ENCODE results near the gene PRKCD. TPM values are rescaled to one million over a fixed set of nuclear protein-coding genes. Genes with fewer than 3 reads are reported as not detected.
A peak's percentile ranks its signal among the peaks of the same experiment; 100 is the strongest.

PRKCD gene
- total and polyA plus RNA-seq, 9 of the 15 experiments (the other 6 are each of a cell fraction or from before 2014, with no cell fraction given), result 2.5 to 19.5 (median 6.1) TPM

DNA sequence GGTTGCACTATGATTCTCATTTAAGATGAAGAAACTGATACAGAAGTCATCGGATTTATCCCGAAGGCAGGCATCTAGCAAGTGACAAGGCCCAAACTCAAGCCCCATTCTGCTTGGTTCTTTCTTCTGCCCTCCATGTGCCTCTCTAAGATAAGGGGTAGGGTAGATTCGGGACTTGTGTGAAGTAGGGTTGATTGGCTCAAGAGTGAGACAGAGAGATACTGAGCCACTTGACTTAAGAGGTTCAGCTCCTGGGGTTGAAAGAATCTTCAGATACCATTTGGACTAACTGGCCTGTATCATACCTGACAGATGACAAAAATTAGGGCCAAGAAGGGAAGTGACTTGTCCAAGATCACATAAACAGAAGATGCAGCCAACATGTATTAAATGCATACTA, 31.7 kb upstream of the PRKCD start (continued):
- TF ChIP-seq, protein P1, sequence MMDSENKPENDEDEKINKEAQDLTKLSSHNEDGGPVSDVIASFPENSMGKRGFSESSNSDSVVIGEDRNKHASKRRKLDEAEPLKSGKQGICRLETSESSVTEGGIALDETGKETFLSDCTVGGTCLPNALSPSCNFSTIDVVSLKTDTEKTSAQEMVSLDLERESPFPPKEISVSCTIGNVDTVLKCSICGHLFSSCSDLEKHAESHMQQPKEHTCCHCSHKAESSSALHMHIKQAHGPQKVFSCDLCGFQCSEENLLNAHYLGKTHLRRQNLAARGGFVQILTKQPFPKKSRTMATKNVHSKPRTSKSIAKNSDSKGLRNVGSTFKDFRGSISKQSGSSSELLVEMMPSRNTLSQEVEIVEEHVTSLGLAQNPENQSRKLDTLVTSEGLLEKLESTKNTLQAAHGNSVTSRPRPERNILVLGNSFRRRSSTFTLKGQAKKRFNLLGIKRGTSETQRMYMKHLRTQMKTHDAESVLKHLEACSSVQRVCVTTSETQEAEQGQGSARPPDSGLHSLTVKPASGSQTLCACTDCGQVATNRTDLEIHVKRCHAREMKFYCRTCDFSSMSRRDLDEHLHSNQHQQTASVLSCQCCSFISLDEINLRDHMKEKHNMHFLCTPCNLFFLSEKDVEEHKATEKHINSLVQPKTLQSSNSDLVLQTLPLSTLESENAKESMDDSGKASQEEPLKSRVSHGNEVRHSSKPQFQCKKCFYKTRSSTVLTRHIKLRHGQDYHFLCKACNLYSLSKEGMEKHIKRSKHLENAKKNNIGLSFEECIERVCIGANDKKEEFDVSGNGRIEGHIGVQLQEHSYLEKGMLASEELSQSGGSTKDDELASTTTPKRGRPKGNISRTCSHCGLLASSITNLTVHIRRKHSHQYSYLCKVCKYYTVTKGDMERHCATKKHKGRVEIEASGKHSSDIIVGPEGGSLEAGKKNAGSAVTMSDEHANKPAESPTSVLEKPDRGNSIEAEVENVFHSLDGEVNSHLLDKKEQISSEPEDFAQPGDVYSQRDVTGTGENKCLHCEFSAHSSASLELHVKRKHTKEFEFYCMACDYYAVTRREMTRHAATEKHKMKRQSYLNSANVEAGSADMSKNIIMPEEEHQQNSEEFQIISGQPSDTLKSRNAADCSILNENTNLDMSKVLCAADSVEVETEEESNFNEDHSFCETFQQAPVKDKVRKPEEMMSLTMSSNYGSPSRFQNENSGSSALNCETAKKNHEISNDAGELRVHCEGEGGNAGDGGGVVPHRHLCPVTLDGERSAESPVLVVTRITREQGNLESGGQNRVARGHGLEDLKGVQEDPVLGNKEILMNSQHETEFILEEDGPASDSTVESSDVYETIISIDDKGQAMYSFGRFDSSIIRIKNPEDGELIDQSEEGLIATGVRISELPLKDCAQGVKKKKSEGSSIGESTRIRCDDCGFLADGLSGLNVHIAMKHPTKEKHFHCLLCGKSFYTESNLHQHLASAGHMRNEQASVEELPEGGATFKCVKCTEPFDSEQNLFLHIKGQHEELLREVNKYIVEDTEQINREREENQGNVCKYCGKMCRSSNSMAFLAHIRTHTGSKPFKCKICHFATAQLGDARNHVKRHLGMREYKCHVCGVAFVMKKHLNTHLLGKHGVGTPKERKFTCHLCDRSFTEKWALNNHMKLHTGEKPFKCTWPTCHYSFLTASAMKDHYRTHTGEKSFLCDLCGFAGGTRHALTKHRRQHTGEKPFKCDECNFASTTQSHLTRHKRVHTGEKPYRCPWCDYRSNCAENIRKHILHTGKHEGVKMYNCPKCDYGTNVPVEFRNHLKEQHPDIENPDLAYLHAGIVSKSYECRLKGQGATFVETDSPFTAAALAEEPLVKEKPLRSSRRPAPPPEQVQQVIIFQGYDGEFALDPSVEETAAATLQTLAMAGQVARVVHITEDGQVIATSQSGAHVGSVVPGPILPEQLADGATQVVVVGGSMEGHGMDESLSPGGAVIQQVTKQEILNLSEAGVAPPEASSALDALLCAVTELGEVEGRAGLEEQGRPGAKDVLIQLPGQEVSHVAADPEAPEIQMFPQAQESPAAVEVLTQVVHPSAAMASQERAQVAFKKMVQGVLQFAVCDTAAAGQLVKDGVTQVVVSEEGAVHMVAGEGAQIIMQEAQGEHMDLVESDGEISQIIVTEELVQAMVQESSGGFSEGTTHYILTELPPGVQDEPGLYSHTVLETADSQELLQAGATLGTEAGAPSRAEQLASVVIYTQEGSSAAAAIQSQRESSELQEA (IDR thresholded peaks at IDR 0.05; ENCODE audit: low read depth), result no peak
- TF ChIP-seq, protein P2, sequence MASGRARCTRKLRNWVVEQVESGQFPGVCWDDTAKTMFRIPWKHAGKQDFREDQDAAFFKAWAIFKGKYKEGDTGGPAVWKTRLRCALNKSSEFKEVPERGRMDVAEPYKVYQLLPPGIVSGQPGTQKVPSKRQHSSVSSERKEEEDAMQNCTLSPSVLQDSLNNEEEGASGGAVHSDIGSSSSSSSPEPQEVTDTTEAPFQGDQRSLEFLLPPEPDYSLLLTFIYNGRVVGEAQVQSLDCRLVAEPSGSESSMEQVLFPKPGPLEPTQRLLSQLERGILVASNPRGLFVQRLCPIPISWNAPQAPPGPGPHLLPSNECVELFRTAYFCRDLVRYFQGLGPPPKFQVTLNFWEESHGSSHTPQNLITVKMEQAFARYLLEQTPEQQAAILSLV (tag; IDR thresholded peaks at IDR 0.05), result no peak
- TF ChIP-seq RBM15 (IDR thresholded peaks at IDR 0.05; ENCODE audit: insufficient read depth, low read length) (no peak), RBM25 (IDR thresholded peaks at IDR 0.05; ENCODE audit: low read depth, low read length, severe bottlenecking) (peak; percentile 4), CBX2 (IDR thresholded peaks at IDR 0.05; ENCODE audit: insufficient read depth, low read length, poor library complexity, severe bottlenecking) (no peak)
